Occipital lobe (tissue), 2 donors: ENCODE results near the gene EFR3B. TPM values are rescaled to one million over a fixed set of nuclear protein-coding genes. Genes with fewer than 3 reads are reported as not detected.
A peak's percentile ranks its signal among the peaks of the same experiment; 100 is the strongest.
"Not testable (repeated sequence)": the region's sequence is repeated elsewhere in the genome, so short reads cannot be mapped to it uniquely, and the experiment has no call there.

Source experiments
- DNase-seq: peaks from one replicate; lab custom pipeline; 2025; lab: John Stamatoyannopoulos, UW
- total RNA-seq: library from RNA; depleted of rRNA; stranded (reverse); fragments of >200 nt; gene quantifications from one replicate; pipeline ENCODE4 v1.2.3, GENCODE V29; 2014

The EFR3B gene
- total RNA-seq, 1 donor from 2014 or later = 47.1 TPM

- no peak for DNase-seq
These were observed 103.9 kb downstream of the EFR3B start for GRCh38 chr2:25145803-25146202.

- DNase-seq = no peak
These were observed 105.0 kb downstream of the EFR3B start for GRCh38 chr2:25146896-25147295.

GRCh38 chr2:25149646-25150045, 107.8 kb downstream of the EFR3B start:
- DNase-seq = no peak

- not testable (repeated sequence) for DNase-seq
These were observed 109.1 kb downstream of the EFR3B start for GRCh38 chr2:25150993-25151392.

GRCh38 chr2:25151718-25152117, 109.8 kb downstream of the EFR3B start:
- no peak for DNase-seq

- DNase-seq = no peak
These were observed 113.5 kb downstream of the EFR3B start for GRCh38 chr2:25155401-25155800.

GRCh38 chr2:25158096-25158852, 116.4 kb downstream of the EFR3B start:
- DNase-seq = no peak

GRCh38 chr2:25159949-25160348, 118.1 kb downstream of the EFR3B start:
- no peak for DNase-seq

- no peak for DNase-seq
These were observed 118.5 kb downstream of the EFR3B start for GRCh38 chr2:25160376-25160775.

GRCh38 chr2:25161055-25161781, 119.3 kb downstream of the EFR3B start:
- DNase-seq = peak; percentile 9

GRCh38 chr2:25162061-25162460, 120.2 kb downstream of the EFR3B start:
- DNase-seq = not testable (repeated sequence)

GRCh38 chr2:25164561-25164960, 122.7 kb downstream of the EFR3B start:
- no peak for DNase-seq

GRCh38 chr2:25165992-25166875, 124.4 kb downstream of the EFR3B start:
- no peak for DNase-seq

GRCh38 chr2:25168256-25169072, 126.6 kb downstream of the EFR3B start, which contains the start of gene POMC:
POMC (minus strand) TSS chr2:25168580; CDS start chr2:25164772, 3,808 bp downstream.
- DNase-seq = no peak

- no peak for DNase-seq
These were observed 127.2 kb downstream of the EFR3B start for GRCh38 chr2:25169073-25169470.

GRCh38 chr2:25170888-25171287, 129.0 kb downstream of the EFR3B start:
- no peak for DNase-seq

- DNase-seq = no peak
These were observed 131.8 kb downstream of the EFR3B start for GRCh38 chr2:25173719-25174118.

GRCh38 chr2:25174192-25174861, 132.5 kb downstream of the EFR3B start:
- no peak for DNase-seq

- no peak for DNase-seq
These were observed 134.3 kb downstream of the EFR3B start for GRCh38 chr2:25176138-25176537.

GRCh38 chr2:25176541-25177181, 134.8 kb downstream of the EFR3B start:
- DNase-seq = no peak
